ENCODE measurements around the gene THADA.

THADA gene

DNA sequence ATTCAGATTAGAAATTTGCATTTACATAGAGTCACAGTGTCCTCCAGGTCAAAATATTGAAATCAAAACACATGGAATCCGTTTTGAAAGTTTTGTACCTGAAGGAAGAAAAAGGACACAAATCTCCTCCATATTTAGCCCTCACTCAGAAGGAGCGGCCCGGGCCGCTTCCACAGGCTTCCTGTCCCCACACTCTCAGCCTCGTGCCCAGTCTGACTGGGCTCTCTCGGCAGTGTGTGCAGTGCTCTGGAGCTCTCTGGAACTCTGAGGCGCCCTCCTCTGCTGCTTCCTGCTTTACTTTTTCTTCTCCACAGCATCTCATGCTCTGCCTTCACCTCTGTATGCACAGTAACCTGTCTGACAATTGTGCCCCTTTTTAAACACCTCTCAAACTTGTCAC, 347.2 kb downstream of the THADA start:
- TF ChIP-seq FOXP2 (optimal IDR thresholded peaks at IDR 0.05; ENCODE audit: borderline replicate concordance, extremely low read depth, extremely low read length, insufficient read depth) (no peak), POLR2AphosphoS5 (IDR thresholded peaks at IDR 0.05; ENCODE audit: low read depth, low read length) (no peak), TAF1 (IDR thresholded peaks at IDR 0.05; ENCODE audit: borderline replicate concordance, insufficient read depth, low read length) (no peak), SIN3A (IDR thresholded peaks at IDR 0.05; ENCODE audit: borderline replicate concordance, insufficient read depth, low read length) (no peak)
- TF ChIP-seq, protein P1, sequence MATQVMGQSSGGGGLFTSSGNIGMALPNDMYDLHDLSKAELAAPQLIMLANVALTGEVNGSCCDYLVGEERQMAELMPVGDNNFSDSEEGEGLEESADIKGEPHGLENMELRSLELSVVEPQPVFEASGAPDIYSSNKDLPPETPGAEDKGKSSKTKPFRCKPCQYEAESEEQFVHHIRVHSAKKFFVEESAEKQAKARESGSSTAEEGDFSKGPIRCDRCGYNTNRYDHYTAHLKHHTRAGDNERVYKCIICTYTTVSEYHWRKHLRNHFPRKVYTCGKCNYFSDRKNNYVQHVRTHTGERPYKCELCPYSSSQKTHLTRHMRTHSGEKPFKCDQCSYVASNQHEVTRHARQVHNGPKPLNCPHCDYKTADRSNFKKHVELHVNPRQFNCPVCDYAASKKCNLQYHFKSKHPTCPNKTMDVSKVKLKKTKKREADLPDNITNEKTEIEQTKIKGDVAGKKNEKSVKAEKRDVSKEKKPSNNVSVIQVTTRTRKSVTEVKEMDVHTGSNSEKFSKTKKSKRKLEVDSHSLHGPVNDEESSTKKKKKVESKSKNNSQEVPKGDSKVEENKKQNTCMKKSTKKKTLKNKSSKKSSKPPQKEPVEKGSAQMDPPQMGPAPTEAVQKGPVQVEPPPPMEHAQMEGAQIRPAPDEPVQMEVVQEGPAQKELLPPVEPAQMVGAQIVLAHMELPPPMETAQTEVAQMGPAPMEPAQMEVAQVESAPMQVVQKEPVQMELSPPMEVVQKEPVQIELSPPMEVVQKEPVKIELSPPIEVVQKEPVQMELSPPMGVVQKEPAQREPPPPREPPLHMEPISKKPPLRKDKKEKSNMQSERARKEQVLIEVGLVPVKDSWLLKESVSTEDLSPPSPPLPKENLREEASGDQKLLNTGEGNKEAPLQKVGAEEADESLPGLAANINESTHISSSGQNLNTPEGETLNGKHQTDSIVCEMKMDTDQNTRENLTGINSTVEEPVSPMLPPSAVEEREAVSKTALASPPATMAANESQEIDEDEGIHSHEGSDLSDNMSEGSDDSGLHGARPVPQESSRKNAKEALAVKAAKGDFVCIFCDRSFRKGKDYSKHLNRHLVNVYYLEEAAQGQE (IDR thresholded peaks at IDR 0.05; ENCODE audit: insufficient read depth in 1 of 2, low read depth in 2 of 2, low read length in 2 of 2), result no peak

DNA sequence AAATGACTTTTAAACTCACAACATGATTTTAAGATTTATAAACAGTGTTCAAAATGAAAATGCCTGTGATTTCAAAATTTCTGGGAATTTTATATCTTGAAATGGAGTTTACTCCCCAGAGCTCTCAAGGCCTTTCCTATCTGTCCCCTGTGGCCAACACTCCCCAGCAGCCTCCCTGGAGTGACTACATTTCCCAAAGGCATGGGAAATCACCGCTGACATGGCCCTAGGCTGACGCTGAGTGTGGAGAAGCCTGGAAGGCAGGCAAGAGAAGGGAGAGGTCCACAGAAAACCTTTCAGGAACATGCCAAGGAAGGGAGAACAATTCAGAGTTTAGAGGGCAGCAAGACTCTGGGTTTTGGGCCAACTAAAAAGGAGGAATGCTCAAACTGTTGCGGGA, 349.2 kb downstream of the THADA start:
- TF ChIP-seq, protein P1 (IDR thresholded peaks at IDR 0.05; ENCODE audit: insufficient read depth in 1 of 2, low read depth in 2 of 2, low read length in 2 of 2), result no peak
- TF ChIP-seq SIN3A (IDR thresholded peaks at IDR 0.05; ENCODE audit: borderline replicate concordance, insufficient read depth, low read length), result no peak

DNA sequence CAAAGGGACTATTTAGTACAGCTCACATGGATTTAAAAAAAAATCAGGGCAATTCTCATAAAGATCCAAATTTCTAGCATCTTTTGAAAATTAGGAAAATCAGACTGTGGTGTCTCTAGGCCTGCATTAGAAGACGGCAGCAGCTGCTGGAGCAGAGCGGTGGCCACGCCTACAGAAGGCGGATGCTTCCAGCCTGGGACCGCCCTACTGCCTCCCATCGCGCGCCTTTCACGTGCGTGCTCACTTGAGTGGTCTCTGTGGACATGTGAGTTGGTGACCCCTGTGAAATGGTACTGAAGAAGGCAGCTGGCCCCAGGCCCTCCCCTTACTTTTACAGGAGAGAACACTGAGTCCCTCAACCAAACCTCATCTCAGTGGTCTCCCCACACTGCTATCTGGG, 354.3 kb downstream of the THADA start:
- TF ChIP-seq FOXP2 (optimal IDR thresholded peaks at IDR 0.05; ENCODE audit: borderline replicate concordance, extremely low read depth, extremely low read length, insufficient read depth) (no peak), SIN3A (IDR thresholded peaks at IDR 0.05; ENCODE audit: borderline replicate concordance, insufficient read depth, low read length) (no peak), TAF1 (IDR thresholded peaks at IDR 0.05; ENCODE audit: borderline replicate concordance, insufficient read depth, low read length) (no peak), POLR2AphosphoS5 (IDR thresholded peaks at IDR 0.05; ENCODE audit: low read depth, low read length) (no peak)
- TF ChIP-seq, protein P1 (IDR thresholded peaks at IDR 0.05; ENCODE audit: insufficient read depth in 1 of 2, low read depth in 2 of 2, low read length in 2 of 2), result no peak

DNA sequence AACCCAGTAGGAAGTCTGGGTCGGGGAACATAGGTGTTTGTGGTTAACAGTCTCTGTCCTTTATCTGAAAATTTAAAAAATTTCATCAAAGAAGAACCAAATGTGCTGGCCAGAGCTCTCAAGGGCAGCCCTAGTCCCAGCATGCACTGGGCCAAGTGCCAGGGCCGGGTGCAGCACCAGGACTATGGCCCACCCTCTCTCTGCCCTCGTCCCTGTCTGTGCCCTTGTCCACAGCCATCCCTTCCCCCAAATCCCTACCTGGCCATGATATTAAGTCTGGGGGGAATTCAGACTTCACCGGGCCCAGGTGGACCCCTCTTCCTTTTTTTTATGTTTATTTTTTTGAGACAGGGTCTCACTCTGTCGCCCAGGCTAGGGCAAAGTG, 355.1 kb downstream of the THADA start:
- no peak for TF ChIP-seq POLR2AphosphoS5 (IDR thresholded peaks at IDR 0.05; ENCODE audit: low read depth, low read length)
- TF ChIP-seq, protein P1 (IDR thresholded peaks at IDR 0.05; ENCODE audit: insufficient read depth in 1 of 2, low read depth in 2 of 2, low read length in 2 of 2), result no peak
- no peak for TF ChIP-seq FOXP2 (optimal IDR thresholded peaks at IDR 0.05; ENCODE audit: borderline replicate concordance, extremely low read depth, extremely low read length, insufficient read depth)
- no peak for TF ChIP-seq TAF1 (IDR thresholded peaks at IDR 0.05; ENCODE audit: borderline replicate concordance, insufficient read depth, low read length)
- no peak for TF ChIP-seq SIN3A (IDR thresholded peaks at IDR 0.05; ENCODE audit: borderline replicate concordance, insufficient read depth, low read length)

DNA sequence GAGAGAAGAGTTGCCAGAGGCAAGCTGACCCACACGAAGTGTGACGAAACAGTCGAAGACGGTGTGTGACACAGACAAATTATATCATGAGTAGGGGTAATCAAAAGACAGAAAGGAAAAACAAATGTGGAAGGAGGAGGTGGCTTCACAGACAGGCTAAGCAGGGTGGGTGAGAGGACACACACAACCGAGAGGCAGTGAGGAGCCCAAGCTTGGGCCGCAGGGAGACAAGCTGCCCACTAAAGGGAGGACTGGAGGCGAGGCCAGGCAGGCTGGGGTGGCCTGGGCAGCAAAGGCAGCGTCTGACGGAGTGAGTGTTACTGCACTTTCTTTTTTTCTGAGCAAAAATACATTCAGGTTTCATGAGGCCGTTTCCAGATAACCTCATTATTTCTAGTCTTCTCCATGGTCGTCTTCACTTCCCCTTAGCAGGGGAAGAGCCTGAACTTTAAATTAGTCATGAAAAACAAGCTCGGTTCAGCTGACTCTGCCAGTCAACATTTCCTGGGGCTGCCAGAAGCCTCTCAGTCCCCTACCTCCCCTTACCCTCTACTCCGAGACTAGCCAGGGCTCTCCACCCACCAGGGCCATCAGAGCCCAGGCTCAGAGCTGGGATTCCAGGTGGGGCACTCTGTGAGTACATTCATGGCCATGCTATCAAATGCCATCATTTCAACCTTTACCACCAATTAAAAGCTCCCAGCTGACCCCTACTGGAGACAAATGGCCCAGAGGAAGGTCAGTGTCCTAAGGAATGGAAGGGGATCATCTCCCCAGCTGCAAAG, 355.7 kb downstream of the THADA start:
- TF ChIP-seq FOXP2 (optimal IDR thresholded peaks at IDR 0.05; ENCODE audit: borderline replicate concordance, extremely low read depth, extremely low read length, insufficient read depth) (no peak), POLR2AphosphoS5 (IDR thresholded peaks at IDR 0.05; ENCODE audit: low read depth, low read length) (no peak), SIN3A (IDR thresholded peaks at IDR 0.05; ENCODE audit: borderline replicate concordance, insufficient read depth, low read length) (no peak), TAF1 (IDR thresholded peaks at IDR 0.05; ENCODE audit: borderline replicate concordance, insufficient read depth, low read length) (no peak)
- TF ChIP-seq, protein P1 (IDR thresholded peaks at IDR 0.05; ENCODE audit: insufficient read depth in 1 of 2, low read depth in 2 of 2, low read length in 2 of 2), result no peak
